ENCODE measurements around the gene PTPRD.
"Not testable (repeated sequence)": the region's sequence is repeated elsewhere in the genome, so short reads cannot be mapped to it uniquely, and the experiment has no call there.

The PTPRD gene

DNA sequence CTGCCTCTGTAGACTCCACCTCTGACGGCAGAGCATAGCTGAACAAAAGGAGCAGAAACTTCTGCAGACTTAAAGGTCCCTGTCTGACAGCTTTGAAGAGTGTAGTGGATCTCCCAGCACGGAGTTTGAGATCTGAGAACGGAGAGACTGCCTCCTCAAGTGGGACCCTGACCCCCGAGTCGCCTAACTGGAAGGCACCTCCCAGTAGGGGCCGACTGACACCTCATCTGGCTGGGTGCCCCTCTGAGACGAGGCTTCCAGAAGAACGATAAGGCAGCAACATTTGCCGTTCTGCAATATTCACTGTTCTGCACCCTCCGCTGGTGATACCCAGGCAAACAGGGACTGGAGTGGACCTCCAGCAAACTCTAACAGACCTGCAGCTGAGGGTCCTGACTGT is 1186.3 kb downstream of the PTPRD start:
- DNase-seq, result not testable (repeated sequence)

GRCh38 chr9:9412241-9412640 is 1200.6 kb downstream of the PTPRD start:
- DNase-seq, result no peak

GRCh38 chr9:9410736-9411135 is 1202.1 kb downstream of the PTPRD start:
- no peak for DNase-seq

DNA sequence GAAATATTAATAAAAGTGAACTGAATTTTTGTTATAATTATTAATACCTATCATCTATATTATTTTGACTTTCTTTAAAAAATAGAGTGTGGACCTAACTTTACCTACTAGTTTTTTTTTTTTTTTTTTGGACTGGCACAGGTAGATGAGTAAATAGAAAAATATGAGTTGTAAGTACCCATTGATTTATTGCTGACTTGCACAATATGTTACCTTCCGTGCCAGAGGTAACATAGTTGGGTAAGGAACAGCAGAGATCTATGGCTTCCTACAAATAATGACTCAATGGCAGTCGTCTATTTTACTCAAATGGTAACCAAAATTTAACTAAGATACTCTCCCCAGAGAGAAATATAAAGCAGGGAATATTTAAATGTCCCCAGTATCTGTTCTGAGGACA is 1212.8 kb downstream of the PTPRD start:
- DNase-seq, result no peak

DNA sequence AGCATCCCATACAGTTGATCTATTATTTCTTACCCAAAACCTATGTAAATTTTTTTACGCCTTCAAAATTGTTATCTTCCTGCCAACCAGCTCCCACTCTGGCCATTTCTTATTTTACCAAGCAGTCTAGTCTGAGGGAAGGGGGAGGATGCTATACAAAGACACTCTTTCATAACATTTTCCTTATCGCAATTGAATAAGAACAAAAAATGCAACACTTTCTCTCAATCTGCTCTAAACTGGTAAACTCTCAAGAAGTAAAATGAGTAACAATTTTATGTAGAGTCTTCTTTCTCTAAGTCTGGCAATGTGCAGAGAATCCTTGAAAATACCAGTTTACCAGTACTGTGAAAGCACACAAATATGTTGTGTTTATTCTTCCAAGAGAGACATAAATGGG is 1216.3 kb downstream of the PTPRD start:
- no peak for DNase-seq

DNA sequence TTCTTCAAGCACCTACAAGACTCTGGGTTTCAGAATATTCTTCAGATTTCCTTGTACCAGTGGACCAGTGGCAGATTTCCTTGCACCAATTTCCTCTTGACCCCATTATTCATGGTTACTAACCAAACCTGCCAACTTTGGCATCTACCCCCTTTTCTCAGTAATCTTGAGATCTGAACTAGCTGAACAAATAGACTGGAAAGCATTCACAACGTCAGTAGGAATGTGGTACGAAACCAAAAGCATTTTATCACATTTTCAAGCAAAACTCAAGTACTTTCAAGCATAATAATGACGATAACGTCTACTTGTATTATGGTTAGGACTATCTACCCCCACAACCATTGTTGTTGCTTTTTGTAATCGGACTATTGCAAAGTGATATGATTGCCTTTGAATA is 1217.3 kb downstream of the PTPRD start:
- no peak for DNase-seq

DNA sequence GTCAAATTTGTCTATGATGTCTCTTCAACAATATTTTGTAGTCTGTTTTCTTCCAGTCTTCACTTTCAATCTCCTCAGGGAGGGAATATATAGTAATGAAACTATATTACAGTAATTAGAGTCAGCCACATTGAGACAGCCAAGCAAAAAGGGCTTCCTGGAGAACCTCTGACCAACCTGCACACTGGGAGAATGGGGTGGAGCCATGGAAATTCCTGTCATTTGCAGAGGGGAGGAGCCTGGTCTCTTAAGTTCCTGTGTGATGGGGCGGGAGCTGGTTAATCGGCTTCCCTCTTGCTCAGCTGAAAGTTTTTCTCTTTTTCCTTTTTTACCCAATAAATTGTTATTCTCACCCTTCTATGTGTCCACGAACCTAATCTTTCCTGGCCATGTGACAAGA is 1220.0 kb downstream of the PTPRD start:
- no peak for DNase-seq

DNA sequence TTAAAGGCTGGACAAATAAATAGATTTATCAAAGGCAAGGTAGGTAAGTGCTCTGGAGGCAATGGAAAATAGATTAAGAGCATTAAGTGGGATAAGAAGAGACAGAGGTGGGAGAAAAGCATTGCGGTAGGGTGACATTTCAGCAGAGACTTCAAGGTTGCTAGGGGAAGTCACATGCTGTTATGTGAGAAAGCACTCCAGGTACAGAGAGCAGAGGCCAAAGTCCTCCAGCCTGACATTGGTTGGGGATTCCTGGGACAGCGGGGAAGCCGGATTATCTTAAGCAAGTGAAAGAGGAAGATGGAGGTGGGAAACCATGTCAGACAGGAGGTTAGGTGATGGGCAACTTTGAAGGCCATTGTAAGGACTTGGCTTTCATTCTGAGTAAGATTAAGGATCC is 1222.9 kb downstream of the PTPRD start:
- DNase-seq, result no peak

DNA sequence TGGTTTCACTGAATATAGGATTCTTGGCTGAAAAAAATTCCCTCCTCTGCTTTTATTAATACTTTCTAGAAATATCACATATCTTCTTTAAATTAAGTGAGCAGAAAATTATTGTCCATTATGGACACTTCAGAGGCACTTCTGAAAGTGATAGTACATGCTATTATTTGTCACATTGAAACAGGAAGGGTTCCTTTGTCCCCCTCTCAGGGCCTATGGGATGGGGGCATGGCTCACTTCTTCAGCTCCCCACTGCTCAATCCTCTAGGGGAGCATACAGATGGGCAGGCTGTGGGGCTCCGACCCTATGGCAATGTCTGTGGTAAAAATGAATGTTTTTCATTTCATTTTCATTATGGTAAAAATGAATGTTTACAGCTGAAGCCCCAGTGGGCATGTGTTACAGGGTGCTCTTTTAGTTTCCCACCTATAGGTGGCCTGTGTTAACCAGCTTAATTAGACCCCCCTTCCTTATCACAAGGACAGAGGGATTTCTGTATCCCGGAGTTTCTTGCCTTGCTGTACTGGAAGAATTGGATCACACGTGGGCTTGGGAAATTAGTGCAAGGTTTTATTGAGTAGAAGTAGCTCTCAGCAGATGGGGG is 1225.2 kb downstream of the PTPRD start:
- no peak for DNase-seq

DNA sequence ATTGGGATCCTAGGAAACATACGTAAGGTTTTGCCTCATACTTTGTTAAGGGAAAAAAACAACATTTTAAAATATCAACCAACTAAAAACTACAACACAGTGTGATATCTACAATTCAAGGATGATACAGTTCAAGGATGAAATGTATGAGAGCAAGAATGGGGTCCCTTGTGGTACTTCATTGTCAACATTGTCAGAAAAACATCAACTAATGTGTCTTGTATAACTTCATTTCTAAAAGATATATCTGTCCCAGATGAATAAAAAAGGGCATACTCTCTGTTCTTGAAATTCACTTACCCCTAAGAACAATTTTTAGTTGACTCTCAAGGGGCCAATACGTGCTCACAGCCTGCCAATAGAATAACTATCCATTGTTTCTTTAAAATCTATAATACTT is 1250.5 kb downstream of the PTPRD start:
- no peak for DNase-seq

- DNase-seq, result no peak
Measured at GRCh38 chr9:9352877-9353481, 1259.8 kb downstream of the PTPRD start.

DNA sequence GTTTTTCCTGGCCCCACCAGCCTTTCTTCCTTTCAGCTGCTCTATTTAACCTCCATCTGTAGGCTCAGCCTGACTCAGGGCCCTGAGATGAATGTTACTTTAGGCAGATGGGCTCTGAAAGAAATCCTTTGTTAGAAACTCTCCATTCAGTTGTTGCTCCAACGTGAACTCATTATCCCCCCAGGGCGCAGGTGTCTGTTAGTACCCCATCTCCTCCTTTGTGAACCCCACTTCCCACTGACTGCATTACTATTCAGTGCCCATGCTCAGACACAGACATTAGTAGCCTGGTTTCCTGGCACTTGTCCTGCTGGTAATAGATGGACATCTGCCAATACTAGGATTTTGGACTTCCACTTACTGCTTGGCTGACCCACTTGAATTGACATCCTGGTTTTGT is 1271.6 kb downstream of the PTPRD start:
- no peak for DNase-seq

GRCh38 chr9:9337129-9337528 is 1275.7 kb downstream of the PTPRD start:
- DNase-seq, result no peak

DNA sequence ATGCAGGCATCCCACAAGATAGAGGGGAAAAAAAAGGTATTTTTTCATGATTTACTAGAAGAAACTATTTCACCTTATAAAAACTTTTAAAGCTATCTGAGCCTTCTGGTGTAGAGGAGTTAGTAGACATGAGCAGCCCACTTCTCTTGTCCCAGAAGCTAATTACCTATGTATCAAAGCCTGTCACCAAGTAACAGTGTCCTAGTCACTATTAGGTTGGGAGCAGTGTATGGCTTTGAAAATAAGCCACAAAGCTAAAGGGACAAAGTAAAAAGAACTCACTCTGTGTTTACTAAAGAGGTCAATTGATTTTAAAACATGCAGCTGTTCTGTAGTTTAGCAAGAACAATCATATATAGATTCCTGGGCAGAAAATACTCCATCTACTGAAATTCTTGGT is 1286.1 kb downstream of the PTPRD start:
- DNase-seq, result no peak

GRCh38 chr9:9319007-9319406 is 1293.8 kb downstream of the PTPRD start:
- DNase-seq, result no peak

DNA sequence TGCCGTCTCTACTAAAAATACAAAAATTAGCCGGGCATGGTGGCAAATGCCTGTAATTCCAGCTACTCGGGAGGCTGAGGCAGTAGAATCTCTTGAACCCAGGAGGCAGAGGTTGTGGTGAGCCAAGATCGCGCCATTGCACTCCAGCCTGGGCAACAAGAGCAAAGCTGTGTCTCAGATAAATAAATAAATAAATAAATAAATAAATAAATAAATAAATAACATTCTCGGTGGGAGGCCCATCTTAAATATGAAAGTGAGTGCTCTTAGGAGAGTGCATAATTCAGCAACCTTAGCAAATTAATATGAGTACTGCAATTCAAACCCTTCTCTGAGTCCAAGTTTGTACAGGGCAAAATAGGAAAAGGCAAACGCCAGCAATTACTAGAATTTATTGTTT is 1302.1 kb downstream of the PTPRD start:
- not testable (repeated sequence) for DNase-seq

DNA sequence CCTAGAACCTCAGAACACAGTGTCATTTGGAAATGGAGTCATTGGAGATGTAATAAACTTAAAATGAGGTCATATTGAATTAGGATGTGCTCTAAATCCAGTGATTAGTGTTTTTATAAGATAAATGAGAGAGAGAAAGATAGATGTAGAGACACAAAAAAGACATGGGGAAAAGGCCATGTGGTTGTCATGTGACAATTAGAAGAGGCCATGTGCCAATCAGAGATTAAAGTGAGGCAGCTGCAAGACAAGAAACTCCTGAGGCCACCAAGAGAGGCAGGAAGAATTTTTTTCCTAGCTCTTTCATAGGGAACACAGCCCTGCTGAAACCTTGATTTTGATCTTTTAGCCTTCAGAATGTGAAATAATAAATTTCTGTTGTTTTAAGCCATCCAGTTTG is 1307.2 kb downstream of the PTPRD start:
- DNase-seq, result no peak

DNA sequence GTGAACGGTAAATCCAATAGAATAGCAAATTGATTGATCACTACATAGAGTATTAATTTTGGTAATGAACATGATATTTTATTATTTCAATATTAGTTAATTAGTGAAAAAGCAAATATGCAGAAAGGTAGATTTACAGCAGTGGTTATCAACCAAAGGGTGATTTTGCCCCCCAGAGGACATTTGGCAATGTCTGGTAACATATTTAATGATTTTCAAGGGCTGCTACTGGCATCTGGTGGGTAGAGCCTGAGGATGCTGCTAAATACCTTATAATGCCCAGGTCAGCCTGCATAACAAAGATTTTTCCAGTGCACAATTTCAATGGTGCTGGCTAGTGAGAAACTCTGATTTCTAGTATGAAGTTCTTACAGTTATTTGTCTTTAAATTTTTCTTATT is 1313.7 kb downstream of the PTPRD start:
- DNase-seq, result no peak

DNA sequence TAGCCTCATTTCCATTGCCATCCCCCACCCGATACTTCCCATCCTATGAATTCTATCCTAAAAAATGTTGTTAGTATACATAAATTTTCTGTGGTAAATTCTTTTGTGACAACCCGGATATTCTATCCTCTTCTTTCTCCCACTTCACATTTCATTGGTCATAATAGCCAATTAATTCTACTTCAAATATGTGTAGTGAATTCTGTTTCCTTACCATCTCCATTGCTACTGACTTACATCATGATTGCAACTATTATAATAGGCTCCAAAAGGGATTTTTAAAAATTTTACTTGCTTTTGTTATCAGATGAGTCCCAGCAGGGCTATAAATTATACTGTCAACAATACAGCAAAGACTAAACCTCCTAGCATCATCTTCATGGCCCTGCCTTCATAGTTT is 1326.8 kb downstream of the PTPRD start:
- DNase-seq, result no peak

DNA sequence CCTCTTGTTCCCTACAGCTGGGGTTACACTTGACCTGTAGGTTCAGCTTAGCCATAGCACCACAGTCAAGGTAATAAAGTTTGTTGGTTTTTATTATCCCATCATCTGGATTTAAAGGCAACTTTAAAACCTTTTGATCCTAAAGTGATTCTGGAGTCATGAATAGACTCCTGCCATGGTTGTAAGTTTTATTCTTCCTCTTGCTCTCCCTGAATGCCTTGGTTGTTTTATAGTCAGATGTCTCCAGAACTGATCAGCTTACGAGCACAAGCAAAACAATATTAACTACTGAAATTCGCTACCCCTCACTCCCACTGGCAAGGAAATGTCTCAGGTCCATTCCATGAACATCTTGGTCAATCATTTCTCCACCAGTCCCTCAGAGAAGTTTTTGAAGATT is 1328.6 kb downstream of the PTPRD start:
- DNase-seq, result no peak

DNA sequence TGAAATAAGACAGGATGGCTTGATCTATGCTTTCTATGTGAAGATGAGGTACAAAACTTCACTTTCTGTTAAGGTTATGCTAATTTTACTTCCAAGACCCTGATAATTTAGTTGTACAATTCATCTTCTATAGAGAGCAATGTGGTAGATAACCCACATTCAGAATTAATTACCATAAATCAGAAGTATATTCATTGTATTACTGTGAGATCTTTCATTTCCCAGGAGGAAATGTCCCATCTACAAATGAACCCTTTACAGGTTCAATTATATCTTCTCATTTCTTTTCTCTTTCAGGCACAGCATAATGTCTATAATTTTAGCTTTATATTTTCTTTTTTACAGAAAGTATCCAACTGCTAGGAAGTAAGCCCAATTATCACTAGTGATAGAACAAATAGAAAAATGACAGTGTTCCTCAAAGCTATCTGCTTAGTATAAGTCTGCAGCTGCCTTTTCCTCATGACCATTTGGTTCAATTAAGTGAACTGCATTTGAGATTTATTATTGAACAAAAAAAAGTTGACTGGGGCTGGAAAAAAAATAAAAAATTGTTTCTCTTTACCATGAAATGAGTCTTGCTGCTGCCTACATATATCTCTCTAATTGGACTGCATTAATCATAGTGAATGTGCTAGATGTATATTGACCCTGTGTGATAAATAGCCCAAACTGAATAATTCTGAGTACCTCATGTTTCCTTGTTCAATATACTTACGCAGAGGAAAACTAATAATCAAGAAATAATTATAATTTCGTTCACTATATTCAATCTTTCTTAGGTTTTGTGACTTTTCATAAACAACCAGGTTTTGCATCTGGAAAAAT is 1329.4 kb downstream of the PTPRD start:
- no peak for DNase-seq

DNA sequence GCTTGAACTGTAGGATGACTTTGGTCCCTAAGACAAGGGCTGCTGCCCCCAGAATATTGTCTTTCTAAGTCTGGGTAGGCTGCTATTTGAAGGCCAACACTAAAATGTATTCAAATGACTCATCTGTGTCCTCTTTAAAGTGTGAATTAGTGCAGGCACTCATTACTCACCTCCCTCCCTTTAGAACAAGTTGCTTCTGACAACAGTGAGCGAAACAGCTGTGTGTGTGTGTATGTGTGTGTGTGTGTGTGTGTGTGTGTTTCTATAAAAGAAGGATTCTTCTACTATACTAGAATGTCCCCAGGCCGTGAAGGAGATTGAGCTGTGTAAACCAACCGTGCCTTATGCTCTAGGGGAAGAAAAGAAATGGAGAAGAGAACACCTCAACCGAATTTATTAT is 1337.2 kb downstream of the PTPRD start:
- DNase-seq, result no peak

- no peak for DNase-seq
Measured at GRCh38 chr9:9257999-9258498, 1354.8 kb downstream of the PTPRD start.

- no peak for DNase-seq
Measured at GRCh38 chr9:9246726-9247125, 1366.1 kb downstream of the PTPRD start.
